GM12878 (cell line): Measurements from ENCODE around the gene CALHM3. TPM values are rescaled to one million over a fixed set of nuclear protein-coding genes. Genes with fewer than 3 reads are reported as not detected.

ENCODE experiments used
- ATAC-seq: fragments of 200-7000 bp; cut with Tn5 transposase; 3 replicates; pipeline ENCODE4 v1.9.1; 2020; ENCODE audit warnings: mild to moderate bottlenecking, moderate library complexity
- BruUV-seq: library from RNA; stranded (reverse); fragments of 400-500 nt; replicated peaks from 2 replicates; lab custom pipeline; 2021; lab: Mats Ljungman, UMichigan
- CTCF ChIA-PET: fragments of 300-600 bp; sonication (Branson Sonifier 250); formaldehyde crosslinking; extraction: SDS; loops from one replicate; lab custom pipeline; 2021; ENCODE audit warnings: inconsistent platforms; lab: Yijun Ruan, JAX
- POLR2A ChIA-PET: fragments of 350-600 bp; formaldehyde crosslinking; extraction: SDS; loops from one replicate; lab custom pipeline; 2021; ENCODE audit warnings: inconsistent platforms; lab: Charles Lee
- RAD21 ChIA-PET: fragments of 300-600 bp; sonication (Branson Sonifier 250); formaldehyde crosslinking; loops from one replicate; lab custom pipeline; 2023; ENCODE audit warnings: antibody characterized with exemption; ENCODE audit not compliant: unreplicated experiment; lab: Charles Lee
- SMC1A ChIA-PET: fragments of 300-600 bp; sonication (Branson Sonifier 250); formaldehyde crosslinking; loops from one replicate; lab custom pipeline; 2023; ENCODE audit not compliant: unreplicated experiment, uncharacterized antibody; lab: Charles Lee
- DNase-seq: peaks from one replicate; pipeline ENCODE4 v3.0.0-alpha.2; 2011; ENCODE audit warnings: low read depth, low spot score
- FAIRE-seq: peaks from 3 replicates; lab custom pipeline; 2011; peaks lifted over from hg19 to GRCh38; lab: Jason Lieb, UNC
- H2AFZ ChIP-seq: 2 replicates; pipeline ENCODE4 v1.6.0; 2011; ENCODE audit warnings: low read depth, low read length, control low read depth; ENCODE audit not compliant: control insufficient read depth
- H3K27ac ChIP-seq: 2 replicates; pipeline ENCODE4 v1.5.1; 2011; ENCODE audit warnings: control low read depth; ENCODE audit not compliant: control insufficient read depth, insufficient read depth
- H3K27me3 ChIP-seq, 2 experiments: replicated peaks in 1 of 2; 2 replicates each; pipeline versions ENCODE4 v1.6.0 to v1.6.1; 2011; ENCODE audit warnings: low read length in 1 of 2; ENCODE audit not compliant: control insufficient read depth in 2 of 2, insufficient read depth in 2 of 2
- H3K36me3 ChIP-seq, 2 experiments: 2 replicates each; pipeline ENCODE4 v1.5.1; 2011; ENCODE audit warnings: low read length in 1 of 2; ENCODE audit not compliant: control insufficient read depth in 2 of 2, insufficient read depth in 2 of 2
- H3K4me1 ChIP-seq: 2 replicates; pipeline ENCODE4 v1.6.1; 2011; ENCODE audit warnings: mild to moderate bottlenecking, low read length, moderate library complexity, mixed read lengths; ENCODE audit not compliant: control insufficient read depth, insufficient read depth
- H3K4me2 ChIP-seq: 2 replicates; pipeline ENCODE4 v1.6.0; 2011; ENCODE audit warnings: control low read depth; ENCODE audit not compliant: control insufficient read depth, insufficient read depth
- H3K4me3 ChIP-seq: fragments of 200-600 bp; sonication (generic); 2 replicates; pipeline ENCODE4 v1.5.1; 2016
- H3K79me2 ChIP-seq: 2 replicates; pipeline ENCODE4 v1.6.0; 2011; ENCODE audit warnings: low read length; ENCODE audit not compliant: control insufficient read depth, insufficient read depth
- H3K9ac ChIP-seq: 2 replicates; pipeline ENCODE4 v1.8.0; 2011; ENCODE audit warnings: low read length, control low read depth, mixed read lengths; ENCODE audit not compliant: control insufficient read depth, insufficient read depth
- H3K9me3 ChIP-seq: replicated peaks from 3 replicates; pipeline ENCODE4 v1.5.1; 2011; ENCODE audit warnings: mild to moderate bottlenecking, low read length; ENCODE audit not compliant: control insufficient read depth, insufficient read depth
- H4K20me1 ChIP-seq: 2 replicates; pipeline ENCODE4 v1.6.0; 2011; ENCODE audit not compliant: control insufficient read depth, insufficient read depth
- BRCA1 ChIP-seq: IDR thresholded peaks from 2 replicates; pipeline ENCODE4 v1.6.1; 2011; ENCODE audit warnings: low read depth, low read length, improper control_type of control experiment
- CREB1 ChIP-seq: IDR thresholded peaks from 2 replicates; pipeline ENCODE4 v1.6.1; 2012; ENCODE audit warnings: low read depth, mild to moderate bottlenecking, inconsistent platforms
- CUX1 ChIP-seq: IDR thresholded peaks from 2 replicates; pipeline ENCODE4 v1.6.1; 2012; ENCODE audit warnings: improper control_type of control experiment, low read depth, low read length; ENCODE audit not compliant: insufficient replicate concordance
- EED ChIP-seq: sonication (generic); IDR thresholded peaks from 2 replicates; pipeline ENCODE4 v1.6.1; 2016; ENCODE audit warnings: antibody characterized with exemption, low read depth
- IKZF1 ChIP-seq: fragments of 450-650 bp; conservative IDR thresholded peaks from 2 replicates; pipeline ENCODE4 v1.6.1; 2017; ENCODE audit warnings: antibody characterized with exemption, mild to moderate bottlenecking
- MYC ChIP-seq: IDR thresholded peaks from 2 replicates; pipeline ENCODE4 v1.6.1; 2011; ENCODE audit warnings: mild to moderate bottlenecking, low read length, moderate library complexity, inconsistent platforms; ENCODE audit not compliant: insufficient read depth, insufficient replicate concordance, insufficient read length, severe bottlenecking
- NFYB ChIP-seq: IDR thresholded peaks from 2 replicates; pipeline ENCODE4 v1.6.1; 2011; ENCODE audit warnings: low read depth, mild to moderate bottlenecking, low read length, improper control_type of control experiment, moderate library complexity; ENCODE audit not compliant: insufficient read depth
- NR2C2 ChIP-seq: IDR thresholded peaks from 2 replicates; pipeline ENCODE4 v1.6.1; 2011; ENCODE audit warnings: borderline replicate concordance, low read depth; ENCODE audit not compliant: control insufficient read depth, insufficient read length
- PAX5 ChIP-seq: IDR thresholded peaks from 2 replicates; pipeline ENCODE4 v1.6.1; 2011; ENCODE audit warnings: low read depth, low read length, borderline replicate concordance
- PML ChIP-seq: IDR thresholded peaks from 2 replicates; pipeline ENCODE4 v1.6.1; 2012; ENCODE audit warnings: low read length, inconsistent platforms
- RAD51 ChIP-seq: fragments of 450-650 bp; IDR thresholded peaks from 2 replicates; pipeline ENCODE4 v1.6.1; 2016; ENCODE audit warnings: moderate library complexity, mild to moderate bottlenecking, inconsistent platforms
- RFX5 ChIP-seq: IDR thresholded peaks from 2 replicates; pipeline ENCODE4 v1.6.1; 2011; ENCODE audit warnings: low read depth, low read length, improper control_type of control experiment
- SIX5 ChIP-seq: IDR thresholded peaks from 2 replicates; pipeline ENCODE4 v1.6.1; 2011; ENCODE audit warnings: mild to moderate bottlenecking, low read depth, low read length, moderate library complexity; ENCODE audit not compliant: severe bottlenecking
- SREBF1 ChIP-seq: IDR thresholded peaks from 2 replicates; pipeline ENCODE4 v1.6.1; 2012; ENCODE audit warnings: mild to moderate bottlenecking, low read length
- STAT1 ChIP-seq: fragments of 450-650 bp; conservative IDR thresholded peaks from 2 replicates; pipeline ENCODE4 v1.6.1; 2014; ENCODE audit warnings: antibody characterized with exemption, mild to moderate bottlenecking
- STAT3 ChIP-seq: IDR thresholded peaks from 2 replicates; pipeline ENCODE4 v1.6.1; 2011; ENCODE audit warnings: low read depth, low read length, improper control_type of control experiment
- WGBS: methylation state at CpG from one replicate; pipeline ENCODE4 v1.1.6; 2016; ENCODE audit warnings: low lambda C conversion rate; ENCODE audit not compliant: insufficient replicate concordance, insufficient coverage; ENCODE audit errors: missing lambda C conversion rate; 5-methylcytosine and 5-hydroxymethylcytosine counted together
- in situ Hi-C: fragments of 300-500 bp; cut with MboI; formaldehyde crosslinking; loops from 9 replicates; pipeline ENCODE4 v1.14.3; 2018; ENCODE audit warnings: mixed read lengths
- intact Hi-C: fragments of 100-400 bp; cut with micrococcal nuclease; formaldehyde crosslinking; loops from one replicate; pipeline ENCODE4 v1.14.2; 2022; ENCODE audit not compliant: unreplicated experiment
- polyA plus RNA-seq, 11 experiments: library from polyadenylated mRNA; depleted of rRNA in 4 of 11; unstranded in 6 of 11; stranded (reverse) in 5 of 11; fragments of >200 nt; fragmentation: Nextera tagmentation in 4 of 11; fragmentation: Illumina TruSeq in 1 of 11; extraction: Ambion mirVana in 4 of 11; extraction: Trizol in 1 of 11; gene quantifications; 1 replicate in 1 of 11; 2 replicates in 10 of 11; pipeline versions ENCODE4 v1.2.1 to v1.2.3, GENCODE V29; 2011 to 2016; ENCODE audit warnings: inconsistent platforms in 2 of 11, missing spikeins in 2 of 11, low read depth in 1 of 11
- total RNA-seq, 4 experiments: library from RNA; depleted of rRNA in 3 of 4; stranded (reverse); fragments of >200 nt in 3 of 4; fragmentation: Illumina TruSeq in 1 of 4; extraction: Trizol in 1 of 4; gene quantifications; 2 replicates each; pipeline versions ENCODE4 v1.2.1 to v1.2.3, GENCODE V29; 2013 to 2021

The CALHM3 gene
- total and polyA plus RNA-seq, 10 of the 15 experiments (the other 5 are each of a cell fraction or from before 2014, with no cell fraction given), result 0.03 to 0.42 (median 0.11) TPM; not detected in 5

- TF ChIP-seq CUX1 (no peak), IKZF1 (no peak), NR2C2 (no peak), SREBF1 (no peak), EED (no peak), PML (no peak)
Observed at GRCh38 chr10:103463499-103463898, 15.5 kb downstream of the CALHM3 start (continued).

DNA sequence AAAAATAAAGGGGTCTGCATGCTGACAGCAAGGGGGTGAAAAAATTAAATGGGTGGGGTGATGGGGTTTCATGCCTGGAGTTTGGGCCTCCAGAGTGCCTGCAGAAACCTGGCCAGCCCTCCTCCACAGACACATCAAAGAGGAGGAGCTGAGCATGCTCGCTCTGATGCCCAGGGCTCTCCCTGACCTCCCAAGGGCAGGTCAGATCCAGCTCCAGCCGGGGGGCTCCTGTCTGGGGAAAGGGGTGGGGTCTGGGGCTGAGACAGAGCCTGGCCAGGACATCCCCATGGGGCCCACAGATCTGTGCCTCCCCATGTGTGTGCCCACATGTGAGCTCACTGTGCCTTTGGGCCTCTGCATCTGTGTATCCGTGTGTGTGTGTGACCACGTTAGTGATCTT lies 19.4 kb downstream of the CALHM3 start:
- Histone ChIP-seq H3K9me3 (no peaks in the 10 kb centered on the region), H3K36me3 (no peaks in the 10 kb centered on the region), H3K4me2 (no peak overlapping the region), H3K4me3 (no peak overlapping the region), H4K20me1 (no peaks in the 10 kb centered on the region), H3K79me2 (no peaks in the 10 kb centered on the region), H3K27me3 (no peaks in the 10 kb centered on the region), H2AFZ (no peak overlapping the region), H3K27ac (no peak overlapping the region), H3K9ac (no peak overlapping the region), H3K4me1 (peaks cover 16% of the 10 kb centered on the region)
- ATAC-seq (peak; percentile 18; the same call in 1 of the 3 replicates), DNase-seq (no peak), FAIRE-seq (no peak)
- no TSS peak for BruUV-seq
- TF ChIP-seq BRCA1, result no peak
- no peak for TF ChIP-seq MYC
- no peak for TF ChIP-seq RFX5
- TF ChIP-seq NFYB, result no peak
- TF ChIP-seq PAX5, result no peak
- TF ChIP-seq STAT1, result no peak
- no peak for TF ChIP-seq RAD51
- no peak for TF ChIP-seq SIX5
- TF ChIP-seq CREB1, result no peak
- no peak for TF ChIP-seq STAT3
- ChIA-PET POLR2A (interaction anchor here (1.2 to 3.0 kb wide), 4 partner anchors 8 to 17 kb away, joined by 6 to 24 read pairs (median 14); no protein-coding TSS in a partner anchor), CTCF (interaction anchor here (0.6 to 3.2 kb wide), 3 partner anchors 10 to 95 kb away, joined by 3 to 17 read pairs (median 5); no protein-coding TSS in a partner anchor), RAD21 (interaction anchor here (1.5 to 2.3 kb wide), 2 partner anchors 12 to 34 kb away, joined by 3 to 19 read pairs; partner anchors contain the start of gene NEURL1), SMC1A (interaction anchor here (1.1 to 2.4 kb wide), 3 partner anchors 10 to 17 kb away, joined by 4 to 10 read pairs (median 6); no protein-coding TSS in a partner anchor)
- 25% methylated on average over 4 of the region's 4 CpGs for WGBS
- intact Hi-C loops, result no loop called here
- in situ Hi-C loops, result no loop called here
